ENCODE measurements around the gene SDR42E2. TPM values are rescaled to one million over a fixed set of nuclear protein-coding genes. Genes with fewer than 3 reads are reported as not detected.

SDR42E2 gene
- total RNA-seq, 1 experiment from 2014 or later = not detected

DNA sequence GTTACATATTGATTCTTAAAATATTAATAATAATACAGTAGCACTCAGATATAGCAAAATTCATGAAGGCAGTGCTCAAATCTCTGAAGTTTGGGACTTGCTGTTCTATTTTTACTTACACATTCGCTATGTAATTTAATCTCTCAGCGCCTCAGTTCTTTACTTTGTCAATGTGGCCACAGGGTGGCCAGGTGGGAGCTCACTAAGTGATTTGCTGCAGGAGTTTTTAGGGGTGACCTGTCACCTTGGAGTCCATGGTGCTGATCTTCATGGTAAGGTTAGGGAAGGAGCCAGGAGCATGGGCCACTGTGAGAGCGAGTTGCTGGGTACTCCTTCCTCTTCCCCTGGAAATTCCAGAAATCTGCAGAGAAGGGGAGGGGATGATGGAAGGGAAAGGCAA, 41.9 kb upstream of the SDR42E2 start:
- no peak for DNase-seq
- H3K27ac ChIP-seq (ENCODE audit: low read length) = no peak overlapping the region
- H3F3A ChIP-seq (ENCODE audit: low read length, unreplicated experiment) = no peaks in the 10 kb centered on the region
- H3K9ac ChIP-seq (ENCODE audit: low read length) = no peak overlapping the region
- no peaks in the 10 kb centered on the region for H3K9me2 ChIP-seq (replicated peaks; ENCODE audit: low read length)
- no peaks in the 10 kb centered on the region for H3K9me3 ChIP-seq (ENCODE audit: low read length)
- ATAC-seq = no peak
- no peak overlapping the region for H3K4me3 ChIP-seq (ENCODE audit: low read length)
- BruUV-seq (replicated peaks) = no TSS peak
- no peaks in the 10 kb centered on the region for H3K36me3 ChIP-seq (ENCODE audit: low read depth, low read length)
- H3K4me1 ChIP-seq (ENCODE audit: insufficient read depth, low read length) = no peaks in the 10 kb centered on the region
- no peaks in the 10 kb centered on the region for H4K20me1 ChIP-seq (ENCODE audit: low read length)
- H3K27me3 ChIP-seq (ENCODE audit: low read length) = no peaks in the 10 kb centered on the region
- H2AFZ ChIP-seq (ENCODE audit: low read length) = no peak overlapping the region
- CTCF ChIA-PET = no interaction called here
- intact Hi-C loops (cut with micrococcal nuclease) = no loop called here
- POLR2A ChIA-PET (ENCODE audit: unreplicated experiment) = interaction anchor here (0.7 kb wide), 1 partner anchor 494 kb away, joined by 3 read pairs; no protein-coding TSS in a partner anchor
- no peaks in the 10 kb centered on the region for H3K79me2 ChIP-seq (ENCODE audit: low read length)
- no peak for TF ChIP-seq EZH2 (IDR thresholded peaks at IDR 0.05; ENCODE audit: low read length, unreplicated experiment)
- TF ChIP-seq, protein P1, sequence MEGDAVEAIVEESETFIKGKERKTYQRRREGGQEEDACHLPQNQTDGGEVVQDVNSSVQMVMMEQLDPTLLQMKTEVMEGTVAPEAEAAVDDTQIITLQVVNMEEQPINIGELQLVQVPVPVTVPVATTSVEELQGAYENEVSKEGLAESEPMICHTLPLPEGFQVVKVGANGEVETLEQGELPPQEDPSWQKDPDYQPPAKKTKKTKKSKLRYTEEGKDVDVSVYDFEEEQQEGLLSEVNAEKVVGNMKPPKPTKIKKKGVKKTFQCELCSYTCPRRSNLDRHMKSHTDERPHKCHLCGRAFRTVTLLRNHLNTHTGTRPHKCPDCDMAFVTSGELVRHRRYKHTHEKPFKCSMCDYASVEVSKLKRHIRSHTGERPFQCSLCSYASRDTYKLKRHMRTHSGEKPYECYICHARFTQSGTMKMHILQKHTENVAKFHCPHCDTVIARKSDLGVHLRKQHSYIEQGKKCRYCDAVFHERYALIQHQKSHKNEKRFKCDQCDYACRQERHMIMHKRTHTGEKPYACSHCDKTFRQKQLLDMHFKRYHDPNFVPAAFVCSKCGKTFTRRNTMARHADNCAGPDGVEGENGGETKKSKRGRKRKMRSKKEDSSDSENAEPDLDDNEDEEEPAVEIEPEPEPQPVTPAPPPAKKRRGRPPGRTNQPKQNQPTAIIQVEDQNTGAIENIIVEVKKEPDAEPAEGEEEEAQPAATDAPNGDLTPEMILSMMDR (conservative IDR thresholded peaks at IDR 0.05; ENCODE audit: low read depth, low read length) = no peak
- TF ChIP-seq EZH2phosphoT487 (IDR thresholded peaks at IDR 0.05; ENCODE audit: borderline replicate concordance, low read length) = no peak
- H3K4me2 ChIP-seq (ENCODE audit: low read length) = no peak overlapping the region

DNA sequence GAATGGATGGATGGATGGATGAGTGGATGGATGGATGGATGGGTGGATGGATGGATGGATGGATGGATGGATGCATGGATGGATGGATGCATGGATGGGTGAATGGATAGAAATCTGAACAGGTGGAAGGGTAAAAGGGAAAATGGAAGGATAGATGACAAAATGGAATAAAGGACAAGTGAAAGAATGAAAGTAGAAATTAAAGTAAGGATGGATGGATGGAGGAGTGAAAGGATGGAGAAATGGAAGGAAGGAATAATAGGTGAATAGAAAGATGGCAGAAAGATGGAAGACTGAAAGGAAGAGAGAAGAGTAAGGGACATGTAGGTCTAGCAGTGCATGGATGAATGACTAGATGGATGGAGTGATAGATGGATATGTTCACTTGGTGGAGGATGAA, 40.1 kb upstream of the SDR42E2 start:
- Histone ChIP-seq H3K79me2 (ENCODE audit: low read length) (no peaks in the 10 kb centered on the region), H4K20me1 (ENCODE audit: low read length) (no peaks in the 10 kb centered on the region), H3K36me3 (ENCODE audit: low read depth, low read length) (no peaks in the 10 kb centered on the region), H3K27ac (ENCODE audit: low read length) (no peak overlapping the region), H3K4me1 (ENCODE audit: insufficient read depth, low read length) (no peaks in the 10 kb centered on the region), H3F3A (ENCODE audit: low read length, unreplicated experiment) (no peaks in the 10 kb centered on the region), H2AFZ (ENCODE audit: low read length) (no peak overlapping the region), H3K9ac (ENCODE audit: low read length) (no peak overlapping the region), H3K4me3 (ENCODE audit: low read length) (no peak overlapping the region), H3K9me3 (ENCODE audit: low read length) (no peaks in the 10 kb centered on the region), H3K4me2 (ENCODE audit: low read length) (no peak overlapping the region), H3K9me2 (replicated peaks; ENCODE audit: low read length) (no peaks in the 10 kb centered on the region), H3K27me3 (ENCODE audit: low read length) (no peaks in the 10 kb centered on the region)
- ChIA-PET CTCF (no interaction called here), POLR2A (ENCODE audit: unreplicated experiment) (no interaction called here)
- intact Hi-C loops (cut with micrococcal nuclease) = no loop called here
- TF ChIP-seq, protein P1 (conservative IDR thresholded peaks at IDR 0.05; ENCODE audit: low read depth, low read length) = no peak
- no peak for TF ChIP-seq EZH2phosphoT487 (IDR thresholded peaks at IDR 0.05; ENCODE audit: borderline replicate concordance, low read length)
- no peak for ATAC-seq
- no peak for DNase-seq
- no TSS peak for BruUV-seq (replicated peaks)

GRCh38 chr16:22123146-22123545, 39.2 kb upstream of the SDR42E2 start:
- H3K27me3 ChIP-seq (ENCODE audit: low read length) = no peaks in the 10 kb centered on the region
- TF ChIP-seq, protein P1 (conservative IDR thresholded peaks at IDR 0.05; ENCODE audit: low read depth, low read length) = peak; percentile 26; the same call in 1 of the 2 replicates
- TF ChIP-seq EZH2phosphoT487 (IDR thresholded peaks at IDR 0.05; ENCODE audit: borderline replicate concordance, low read length) = no peak
- H3K9ac ChIP-seq (ENCODE audit: low read length) = no peak overlapping the region
- H3K36me3 ChIP-seq (ENCODE audit: low read depth, low read length) = no peaks in the 10 kb centered on the region
- ATAC-seq = no peak
- no peak for DNase-seq
- intact Hi-C loops (cut with micrococcal nuclease) = no loop called here
- H3K9me3 ChIP-seq (ENCODE audit: low read length) = no peaks in the 10 kb centered on the region
- ChIA-PET CTCF (no interaction called here), POLR2A (ENCODE audit: unreplicated experiment) (no interaction called here)
- no TSS peak for BruUV-seq (replicated peaks)
- H3K9me2 ChIP-seq (replicated peaks; ENCODE audit: low read length) = no peaks in the 10 kb centered on the region
- H3F3A ChIP-seq (ENCODE audit: low read length, unreplicated experiment) = no peaks in the 10 kb centered on the region
- H3K4me3 ChIP-seq (ENCODE audit: low read length) = no peak overlapping the region
- no peaks in the 10 kb centered on the region for H3K4me1 ChIP-seq (ENCODE audit: insufficient read depth, low read length)
- no peak overlapping the region for H2AFZ ChIP-seq (ENCODE audit: low read length)
- H4K20me1 ChIP-seq (ENCODE audit: low read length) = no peaks in the 10 kb centered on the region
- no peaks in the 10 kb centered on the region for H3K79me2 ChIP-seq (ENCODE audit: low read length)
- no peak overlapping the region for H3K4me2 ChIP-seq (ENCODE audit: low read length)
- H3K27ac ChIP-seq (ENCODE audit: low read length) = no peak overlapping the region
